GM12878 (cell line): Measurements from ENCODE around the gene RCL1. TPM values are rescaled to one million over a fixed set of nuclear protein-coding genes. Genes with fewer than 3 reads are reported as not detected.

Experiments
- ATAC-seq: fragments of 200-7000 bp; cut with Tn5 transposase; 3 replicates; pipeline ENCODE4 v1.9.1; 2020; ENCODE audit warnings: mild to moderate bottlenecking, moderate library complexity
- BruUV-seq: library from RNA; stranded (reverse); fragments of 400-500 nt; replicated peaks from 2 replicates; lab custom pipeline; 2021; lab: Mats Ljungman, UMichigan
- CTCF ChIA-PET: fragments of 300-600 bp; sonication (Branson Sonifier 250); formaldehyde crosslinking; extraction: SDS; loops from one replicate; lab custom pipeline; 2021; ENCODE audit warnings: inconsistent platforms; lab: Yijun Ruan, JAX
- POLR2A ChIA-PET: fragments of 350-600 bp; formaldehyde crosslinking; extraction: SDS; loops from one replicate; lab custom pipeline; 2021; ENCODE audit warnings: inconsistent platforms; lab: Charles Lee
- RAD21 ChIA-PET: fragments of 300-600 bp; sonication (Branson Sonifier 250); formaldehyde crosslinking; loops from one replicate; lab custom pipeline; 2023; ENCODE audit warnings: antibody characterized with exemption; ENCODE audit not compliant: unreplicated experiment; lab: Charles Lee
- SMC1A ChIA-PET: fragments of 300-600 bp; sonication (Branson Sonifier 250); formaldehyde crosslinking; loops from one replicate; lab custom pipeline; 2023; ENCODE audit not compliant: unreplicated experiment, uncharacterized antibody; lab: Charles Lee
- DNase-seq: peaks from one replicate; pipeline ENCODE4 v3.0.0-alpha.2; 2011; ENCODE audit warnings: low read depth, low spot score
- FAIRE-seq: peaks from 3 replicates; lab custom pipeline; 2011; peaks lifted over from hg19 to GRCh38; lab: Jason Lieb, UNC
- H2AFZ ChIP-seq: 2 replicates; pipeline ENCODE4 v1.6.0; 2011; ENCODE audit warnings: low read depth, low read length, control low read depth; ENCODE audit not compliant: control insufficient read depth
- H3K27ac ChIP-seq: 2 replicates; pipeline ENCODE4 v1.5.1; 2011; ENCODE audit warnings: control low read depth; ENCODE audit not compliant: control insufficient read depth, insufficient read depth
- H3K27me3 ChIP-seq, 2 experiments: replicated peaks in 1 of 2; 2 replicates each; pipeline versions ENCODE4 v1.6.0 to v1.6.1; 2011; ENCODE audit warnings: low read length in 1 of 2; ENCODE audit not compliant: control insufficient read depth in 2 of 2, insufficient read depth in 2 of 2
- H3K36me3 ChIP-seq, 2 experiments: 2 replicates each; pipeline ENCODE4 v1.5.1; 2011; ENCODE audit warnings: low read length in 1 of 2; ENCODE audit not compliant: control insufficient read depth in 2 of 2, insufficient read depth in 2 of 2
- H3K4me1 ChIP-seq: 2 replicates; pipeline ENCODE4 v1.6.1; 2011; ENCODE audit warnings: mild to moderate bottlenecking, low read length, moderate library complexity, mixed read lengths; ENCODE audit not compliant: control insufficient read depth, insufficient read depth
- H3K4me2 ChIP-seq: 2 replicates; pipeline ENCODE4 v1.6.0; 2011; ENCODE audit warnings: control low read depth; ENCODE audit not compliant: control insufficient read depth, insufficient read depth
- H3K4me3 ChIP-seq: fragments of 200-600 bp; sonication (generic); 2 replicates; pipeline ENCODE4 v1.5.1; 2016
- H3K79me2 ChIP-seq: 2 replicates; pipeline ENCODE4 v1.6.0; 2011; ENCODE audit warnings: low read length; ENCODE audit not compliant: control insufficient read depth, insufficient read depth
- H3K9ac ChIP-seq: 2 replicates; pipeline ENCODE4 v1.8.0; 2011; ENCODE audit warnings: low read length, control low read depth, mixed read lengths; ENCODE audit not compliant: control insufficient read depth, insufficient read depth
- H3K9me3 ChIP-seq: replicated peaks from 3 replicates; pipeline ENCODE4 v1.5.1; 2011; ENCODE audit warnings: mild to moderate bottlenecking, low read length; ENCODE audit not compliant: control insufficient read depth, insufficient read depth
- H4K20me1 ChIP-seq: 2 replicates; pipeline ENCODE4 v1.6.0; 2011; ENCODE audit not compliant: control insufficient read depth, insufficient read depth
- CREB1 ChIP-seq: IDR thresholded peaks from 2 replicates; pipeline ENCODE4 v1.6.1; 2012; ENCODE audit warnings: low read depth, mild to moderate bottlenecking, inconsistent platforms
- CUX1 ChIP-seq: IDR thresholded peaks from 2 replicates; pipeline ENCODE4 v1.6.1; 2012; ENCODE audit warnings: improper control_type of control experiment, low read depth, low read length; ENCODE audit not compliant: insufficient replicate concordance
- EP300 ChIP-seq, 2 experiments: fragments of 150-350 bp in 1 of 2; IDR thresholded peaks; 2 replicates each; pipeline ENCODE4 v1.6.1; 2011 to 2012; ENCODE audit warnings: low read depth in 2 of 2, low read length in 2 of 2, borderline replicate concordance in 1 of 2, improper control_type of control experiment in 1 of 2, inconsistent platforms in 1 of 2; ENCODE audit not compliant: control insufficient read depth in 1 of 2
- MTA3 ChIP-seq: IDR thresholded peaks from 2 replicates; pipeline ENCODE4 v1.6.1; 2012; ENCODE audit warnings: low read length, inconsistent platforms, borderline replicate concordance
- NR2C2 ChIP-seq: IDR thresholded peaks from 2 replicates; pipeline ENCODE4 v1.6.1; 2011; ENCODE audit warnings: borderline replicate concordance, low read depth; ENCODE audit not compliant: control insufficient read depth, insufficient read length
- PAX8 ChIP-seq: fragments of 450-650 bp; IDR thresholded peaks from 2 replicates; pipeline ENCODE4 v1.6.1; 2017; ENCODE audit warnings: mild to moderate bottlenecking, moderate library complexity
- SKIL ChIP-seq: fragments of 450-650 bp; IDR thresholded peaks from 2 replicates; pipeline ENCODE4 v1.6.1; 2017; ENCODE audit warnings: mild to moderate bottlenecking, low read depth, inconsistent platforms; ENCODE audit not compliant: poor library complexity, severe bottlenecking
- SMAD1 ChIP-seq: fragments of 450-650 bp; IDR thresholded peaks from 2 replicates; pipeline ENCODE4 v1.6.1; 2018; ENCODE audit warnings: mild to moderate bottlenecking, low read depth; ENCODE audit not compliant: partially characterized antibody
- TBL1XR1 ChIP-seq: IDR thresholded peaks from 2 replicates; pipeline ENCODE4 v1.6.1; 2012; ENCODE audit warnings: low read depth, low read length, improper control_type of control experiment
- ZNF217 ChIP-seq: fragments of 450-650 bp; IDR thresholded peaks from 2 replicates; pipeline ENCODE4 v1.6.1; 2017; ENCODE audit warnings: antibody characterized with exemption, mild to moderate bottlenecking
- ZNF687 ChIP-seq: fragments of 450-650 bp; IDR thresholded peaks from 2 replicates; pipeline ENCODE4 v1.6.1; 2017; ENCODE audit warnings: mild to moderate bottlenecking, moderate library complexity
- ZZZ3 ChIP-seq: IDR thresholded peaks from 2 replicates; pipeline ENCODE4 v1.6.1; 2011; ENCODE audit warnings: low read depth; ENCODE audit not compliant: control insufficient read depth, insufficient read length
- WGBS: methylation state at CpG from one replicate; pipeline ENCODE4 v1.1.6; 2016; ENCODE audit warnings: low lambda C conversion rate; ENCODE audit not compliant: insufficient replicate concordance, insufficient coverage; ENCODE audit errors: missing lambda C conversion rate; 5-methylcytosine and 5-hydroxymethylcytosine counted together
- in situ Hi-C: fragments of 300-500 bp; cut with MboI; formaldehyde crosslinking; loops from 9 replicates; pipeline ENCODE4 v1.14.3; 2018; ENCODE audit warnings: mixed read lengths
- intact Hi-C: fragments of 100-400 bp; cut with micrococcal nuclease; formaldehyde crosslinking; loops from one replicate; pipeline ENCODE4 v1.14.2; 2022; ENCODE audit not compliant: unreplicated experiment
- polyA plus RNA-seq, 11 experiments: library from polyadenylated mRNA; depleted of rRNA in 4 of 11; unstranded in 6 of 11; stranded (reverse) in 5 of 11; fragments of >200 nt; fragmentation: Nextera tagmentation in 4 of 11; fragmentation: Illumina TruSeq in 1 of 11; extraction: Ambion mirVana in 4 of 11; extraction: Trizol in 1 of 11; gene quantifications; 1 replicate in 1 of 11; 2 replicates in 10 of 11; pipeline versions ENCODE4 v1.2.1 to v1.2.3, GENCODE V29; 2011 to 2016; ENCODE audit warnings: inconsistent platforms in 2 of 11, missing spikeins in 2 of 11, low read depth in 1 of 11
- total RNA-seq, 4 experiments: library from RNA; depleted of rRNA in 3 of 4; stranded (reverse); fragments of >200 nt in 3 of 4; fragmentation: Illumina TruSeq in 1 of 4; extraction: Trizol in 1 of 4; gene quantifications; 2 replicates each; pipeline versions ENCODE4 v1.2.1 to v1.2.3, GENCODE V29; 2013 to 2021

RCL1 gene
- total and polyA plus RNA-seq, 10 of the 15 experiments (the other 5 are each of a cell fraction or from before 2014, with no cell fraction given): 21.1 to 46.8 (median 30.5) TPM

GRCh38 chr9:4764033-4764432, 28.7 kb upstream of the RCL1 start:
- no peak overlapping the region for H3K4me2 ChIP-seq
- H3K27ac ChIP-seq: no peak overlapping the region
- 64% methylated on average over 3 of the region's 3 CpGs for WGBS
- no peak overlapping the region for H3K9ac ChIP-seq
- ATAC-seq (no peak), DNase-seq (no peak), FAIRE-seq (no peak)
- no peaks in the 10 kb centered on the region for H3K27me3 ChIP-seq
- ChIA-PET CTCF (interaction anchor here (0.8 to 7.0 kb wide), 16 partner anchors 13 to 836 kb away, joined by 3 to 147 read pairs (median 9); partner anchors contain the start of gene JAK2), SMC1A (interaction anchor here (0.6 to 6.3 kb wide), 18 partner anchors 12 to 836 kb away, joined by 3 to 107 read pairs (median 6); partner anchors contain the start of genes JAK2 and RCL1), POLR2A (no interaction called here), RAD21 (interaction anchor here (0.6 to 6.1 kb wide), 12 partner anchors 12 to 826 kb away, joined by 3 to 92 read pairs (median 6); partner anchors contain the start of genes JAK2 and RCL1)
- H3K36me3 ChIP-seq: no peaks in the 10 kb centered on the region
- BruUV-seq: no TSS peak
- no peaks in the 10 kb centered on the region for H4K20me1 ChIP-seq
- no peak overlapping the region for H2AFZ ChIP-seq
- intact Hi-C loops: loop anchor here (5.0 kb wide), 2 partner anchors 68 to 663 kb away; no protein-coding TSS in a partner anchor
- no peak overlapping the region for H3K4me3 ChIP-seq
- H3K4me1 ChIP-seq: peaks cover 18% of the 10 kb centered on the region
- no peaks in the 10 kb centered on the region for H3K9me3 ChIP-seq
- H3K79me2 ChIP-seq: no peaks in the 10 kb centered on the region
- in situ Hi-C loops: loop anchor here (5.0 kb wide), 1 partner anchor 828 kb away; no protein-coding TSS in a partner anchor
- TF ChIP-seq ZNF687: no peak
- TF ChIP-seq TBL1XR1: no peak
- no peak for TF ChIP-seq CUX1
- TF ChIP-seq ZZZ3: no peak
- TF ChIP-seq ZNF217: no peak
- TF ChIP-seq SKIL: no peak
- no peak for TF ChIP-seq PAX8
- TF ChIP-seq SMAD1: no peak
- TF ChIP-seq MTA3: no peak
- TF ChIP-seq CREB1: no peak
- TF ChIP-seq NR2C2: no peak
- TF ChIP-seq EP300 (IDR thresholded peaks at IDR 0.05; ENCODE audit: borderline replicate concordance in 1 of 2, control insufficient read depth in 1 of 2, low read depth in 2 of 2, low read length in 2 of 2): no peak
